NCI-H82 (cell line): Measurements from ENCODE around the gene STK11.
"Not testable (repeated sequence)": the region's sequence is repeated elsewhere in the genome, so short reads cannot be mapped to it uniquely, and the experiment has no call there.

Source experiments
- DNase-seq: peaks from one replicate; lab custom pipeline; 2025; lab: John Stamatoyannopoulos, UW

Gene STK11

DNA sequence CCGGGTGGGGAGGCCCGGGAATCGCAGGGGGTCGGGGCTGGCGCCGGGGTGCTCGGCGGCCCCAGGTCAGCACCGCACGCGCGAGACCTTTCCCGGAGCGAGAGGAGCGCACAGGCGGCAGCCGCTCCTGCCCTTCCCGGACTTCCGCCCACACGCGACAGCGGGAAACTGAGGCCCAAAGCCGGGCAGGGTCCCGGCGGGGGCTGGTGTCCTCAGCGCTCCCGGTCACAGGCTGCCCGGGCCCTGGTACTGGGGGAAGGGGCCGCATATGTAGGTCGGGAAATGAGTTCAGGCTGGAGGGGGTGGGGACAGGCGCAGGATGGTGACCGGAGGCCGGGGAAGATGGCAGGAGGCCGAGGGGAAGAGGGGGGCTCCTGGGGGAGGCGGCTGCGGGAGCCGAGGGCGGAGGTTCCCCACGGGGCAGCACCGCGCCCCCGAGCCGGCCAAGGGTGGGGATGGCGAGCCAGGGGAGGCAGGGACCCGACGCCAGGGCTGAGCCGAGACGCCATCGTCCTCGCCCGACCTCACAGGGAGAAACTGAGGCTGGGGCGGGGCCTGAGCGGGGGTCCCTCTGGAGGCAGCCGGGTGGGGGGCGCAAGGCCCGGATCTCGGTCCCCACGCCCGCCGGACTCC lies 31.6 kb downstream of the STK11 start:
- DNase-seq = peak; percentile 14

DNA sequence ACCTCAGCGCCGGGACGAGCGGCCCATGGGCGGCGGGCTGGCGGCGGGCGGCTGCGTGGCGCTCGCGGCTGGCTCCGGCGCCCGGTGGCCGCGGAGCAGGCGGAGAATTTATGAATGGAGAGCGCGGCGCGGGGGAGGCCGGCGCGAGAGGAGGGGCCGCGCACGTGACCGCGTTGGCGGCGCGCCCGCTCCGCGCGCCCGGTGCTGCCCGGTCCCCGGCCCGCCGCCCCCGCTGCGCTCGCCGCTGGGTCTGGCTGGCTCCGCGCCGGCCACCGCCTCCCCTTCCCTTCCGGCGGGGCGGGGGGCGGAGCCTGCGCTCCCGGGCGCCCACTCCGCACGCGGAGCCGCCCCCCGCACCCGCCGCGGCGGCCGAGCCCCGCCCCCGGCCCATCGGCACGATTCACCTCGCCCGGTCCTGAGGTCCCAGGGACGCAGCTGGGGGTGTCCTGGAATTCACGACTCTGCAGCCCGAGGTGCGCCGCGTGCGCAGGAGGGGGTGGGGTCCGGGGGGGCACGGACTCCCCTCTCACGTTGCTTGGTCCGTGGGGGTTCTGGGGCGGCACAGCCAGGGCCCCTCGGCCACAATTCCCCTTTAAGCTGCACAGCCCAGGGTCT lies 32.3 kb downstream of the STK11 start, which contains the start of gene CBARP:
TSS of gene CBARP (minus strand) at position 252 of the 615 bp plus-strand sequence. CDS start 1,905 bp downstream, outside the sequence.
- peak; percentile 59 for DNase-seq

DNA sequence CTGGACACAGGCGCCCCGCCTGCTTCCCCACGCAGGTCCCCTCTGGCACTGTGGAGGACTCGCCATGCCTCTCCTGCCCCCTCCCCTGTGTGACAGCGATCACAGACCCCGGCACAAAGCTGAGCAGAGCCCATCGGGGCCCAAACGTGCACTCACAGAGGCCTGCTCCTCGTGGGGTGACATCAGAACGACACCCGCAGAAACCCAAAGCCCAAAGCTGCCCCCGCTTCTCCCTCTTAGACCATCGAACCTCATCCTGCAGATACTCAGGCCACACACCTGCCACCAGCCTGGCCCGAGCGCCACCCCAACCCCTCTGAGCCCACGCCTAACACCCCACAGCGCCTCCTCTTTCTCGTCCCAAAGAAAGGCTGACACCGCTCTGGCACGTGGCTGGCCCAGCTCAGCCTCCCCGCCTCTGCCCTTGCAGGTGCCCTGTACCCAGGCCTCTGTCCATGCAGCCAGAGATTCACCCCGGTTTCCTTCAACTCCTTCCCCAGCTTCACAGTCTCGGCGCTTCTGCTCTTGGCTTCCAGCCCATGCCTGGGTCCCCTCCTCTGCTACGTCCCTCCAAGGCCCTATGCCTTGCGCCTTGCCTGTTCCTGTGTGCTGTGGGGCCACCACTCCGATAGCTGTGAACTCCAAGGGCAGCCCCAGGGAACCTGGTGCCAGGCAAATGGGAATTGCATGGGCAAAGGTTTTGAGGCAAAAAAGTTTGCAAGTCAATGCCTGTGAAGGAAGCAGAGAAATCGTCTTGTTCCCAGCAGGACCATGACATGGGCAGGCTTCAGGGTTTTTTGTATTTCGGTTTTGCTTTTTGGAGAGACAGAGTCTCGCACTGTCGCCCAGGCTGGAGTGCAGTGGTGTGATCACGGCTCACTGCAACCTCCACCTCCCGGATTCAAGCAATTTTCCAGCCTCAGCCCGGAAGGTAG lies 33.1 kb downstream of the STK11 start:
- no peak for DNase-seq

DNA sequence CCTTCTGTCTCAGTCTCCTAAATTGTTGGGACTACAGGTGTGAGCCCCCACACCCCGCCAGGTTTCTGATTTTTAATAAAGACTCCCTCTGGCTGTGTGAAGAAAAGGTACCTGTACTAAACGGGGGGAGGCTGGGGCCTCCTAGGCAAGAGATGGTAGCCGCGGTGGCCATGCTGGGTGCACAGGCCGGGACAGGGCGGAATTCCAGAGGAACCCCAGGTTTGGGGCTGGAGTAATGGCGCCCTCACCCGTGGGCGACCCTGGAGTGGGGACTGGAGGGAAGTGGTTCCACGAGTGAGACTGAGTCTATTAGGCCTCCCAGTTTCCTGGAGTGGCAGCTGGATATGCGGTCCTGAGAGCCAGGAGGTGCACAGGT lies 33.8 kb downstream of the STK11 start:
- no peak for DNase-seq

DNA sequence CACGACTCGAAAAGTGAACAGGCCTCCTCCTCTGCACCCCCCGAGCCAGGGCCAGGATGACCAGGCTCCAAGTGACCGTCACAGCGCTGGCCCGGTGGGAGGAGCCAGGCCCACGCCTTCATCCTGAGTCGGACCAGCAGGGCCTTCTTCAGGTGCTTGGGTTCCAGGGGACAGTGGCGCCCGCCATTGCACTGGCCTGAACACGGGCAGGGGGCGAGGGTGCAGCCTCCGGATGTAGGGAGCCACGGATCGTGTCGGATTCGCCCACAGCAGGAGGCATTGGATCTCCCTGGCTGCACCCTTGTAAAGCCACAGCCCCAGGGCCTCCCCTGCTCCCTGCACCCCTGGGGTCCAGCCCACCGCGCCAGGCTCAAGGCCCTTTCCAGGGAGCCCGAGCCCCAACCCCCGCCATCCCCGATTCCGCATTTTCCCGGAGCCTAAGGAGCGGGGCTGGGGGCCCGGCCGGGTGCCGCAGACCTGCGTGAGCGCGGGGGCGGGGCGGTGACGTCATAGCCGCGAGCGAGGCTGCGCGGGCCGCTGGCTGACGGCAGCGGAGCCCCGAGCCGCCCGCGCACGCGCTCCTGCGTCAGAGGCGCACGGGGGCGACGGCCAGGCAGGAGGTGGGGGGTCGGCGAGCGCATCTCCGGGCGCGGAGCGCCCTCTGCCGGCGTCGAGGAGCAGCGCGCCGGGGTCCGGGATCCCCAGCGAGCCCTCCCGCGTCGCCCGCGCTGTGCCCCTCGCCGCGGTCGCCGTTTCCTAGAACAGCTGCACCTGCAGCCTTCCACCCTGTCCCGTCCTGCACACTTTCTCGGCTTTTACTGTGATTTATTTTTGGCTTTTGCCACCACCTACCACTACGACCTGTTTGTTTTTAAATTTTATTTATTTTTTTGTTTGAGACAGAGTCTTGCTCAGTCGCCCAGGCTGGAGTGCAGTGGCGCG lies 34.5 kb downstream of the STK11 start:
- peak; percentile 89 for DNase-seq

DNA sequence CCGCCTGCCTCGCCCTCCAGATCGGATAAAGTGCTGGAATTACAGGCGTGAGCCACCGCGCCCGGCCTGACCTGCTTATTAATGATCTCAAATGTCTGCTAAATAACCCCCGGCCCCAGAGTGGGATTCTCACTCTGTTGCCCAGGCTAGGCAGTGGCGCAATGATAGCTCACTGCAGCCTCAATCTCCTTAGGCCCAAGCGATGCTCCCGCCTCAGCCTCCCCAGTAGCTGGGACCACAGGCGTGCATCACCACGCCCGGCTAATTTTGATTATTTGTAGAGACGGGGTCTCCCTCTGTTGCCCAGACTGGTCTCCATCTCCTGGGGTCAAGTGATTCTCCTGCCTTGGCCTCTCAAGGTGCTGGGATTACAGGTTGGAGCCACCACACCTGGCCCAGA lies 35.3 kb downstream of the STK11 start:
- peak; percentile 23 for DNase-seq

DNA sequence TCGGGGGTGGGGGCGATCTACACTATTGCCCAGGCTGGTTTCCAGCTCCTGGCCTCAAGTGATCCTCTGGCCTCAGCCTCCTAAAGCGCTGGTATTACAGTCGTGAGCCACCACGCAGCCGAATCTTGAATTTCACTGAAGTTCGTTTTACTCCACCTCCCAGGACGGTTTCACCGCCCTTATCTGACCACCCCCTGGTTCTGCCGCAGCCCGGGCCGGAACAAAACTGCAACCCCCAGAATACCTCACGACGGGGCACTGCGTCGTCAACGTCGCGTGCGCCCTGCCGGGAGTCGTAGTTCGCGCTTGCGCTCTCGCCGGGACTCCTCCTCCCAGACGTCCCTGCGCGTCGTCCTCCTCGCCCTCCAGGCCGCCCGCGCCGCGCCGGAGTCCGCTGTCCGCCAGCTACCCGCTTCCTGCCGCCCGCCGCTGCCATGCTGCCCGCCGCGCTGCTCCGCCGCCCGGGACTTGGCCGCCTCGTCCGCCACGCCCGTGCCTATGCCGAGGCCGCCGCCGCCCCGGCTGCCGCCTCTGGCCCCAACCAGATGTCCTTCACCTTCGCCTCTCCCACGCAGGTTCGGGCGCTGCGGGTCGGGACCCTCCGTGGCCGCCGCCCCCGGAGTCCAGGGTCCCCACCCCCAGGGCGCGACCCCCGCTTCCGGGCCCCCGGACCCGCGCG lies 36.0 kb downstream of the STK11 start, which contains the start of gene ATP5F1D:
TSS of gene ATP5F1D (plus strand) at position 335 of the 679 bp plus-strand sequence. CDS start at position 435, 100 bp downstream.
- DNase-seq = peak; percentile 94

DNA sequence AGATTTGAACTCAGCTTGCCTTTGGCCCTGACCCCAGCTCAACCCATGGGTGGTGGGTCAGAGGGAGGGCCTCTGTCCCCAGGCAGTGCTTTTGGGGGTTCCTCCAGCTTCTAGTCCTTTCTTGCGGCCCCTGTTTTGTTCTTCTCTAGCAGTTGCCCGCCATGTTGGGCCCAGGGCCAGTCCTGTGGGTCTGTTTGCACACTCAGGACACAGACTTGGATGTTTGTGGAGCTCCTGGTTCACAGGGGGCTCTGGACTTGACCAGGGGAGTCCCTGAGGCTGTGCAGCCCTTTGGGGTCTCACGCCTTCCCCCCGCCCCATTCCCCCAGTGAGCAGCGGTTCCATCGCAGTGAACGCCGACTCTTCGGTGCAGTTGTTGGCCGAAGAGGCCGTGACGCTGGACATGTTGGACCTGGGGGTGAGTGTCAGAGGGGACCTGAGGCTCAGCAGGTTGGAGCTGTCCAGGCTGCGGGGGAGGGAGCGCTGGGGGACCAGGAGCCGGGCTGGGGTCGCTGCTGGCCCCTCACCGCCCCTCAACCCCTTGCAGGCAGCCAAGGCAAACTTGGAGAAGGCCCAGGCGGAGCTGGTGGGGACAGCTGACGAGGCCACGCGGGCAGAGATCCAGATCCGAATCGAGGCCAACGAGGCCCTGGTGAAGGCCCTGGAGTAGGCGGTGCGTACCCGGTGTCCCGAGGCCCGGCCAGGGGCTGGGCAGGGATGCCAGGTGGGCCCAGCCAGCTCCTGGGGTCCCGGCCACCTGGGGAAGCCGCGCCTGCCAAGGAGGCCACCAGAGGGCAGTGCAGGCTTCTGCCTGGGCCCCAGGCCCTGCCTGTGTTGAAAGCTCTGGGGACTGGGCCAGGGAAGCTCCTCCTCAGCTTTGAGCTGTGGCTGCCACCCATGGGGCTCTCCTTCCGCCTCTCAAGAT lies 38.5 kb downstream of the STK11 start:
- peak; percentile 81 for DNase-seq

DNA sequence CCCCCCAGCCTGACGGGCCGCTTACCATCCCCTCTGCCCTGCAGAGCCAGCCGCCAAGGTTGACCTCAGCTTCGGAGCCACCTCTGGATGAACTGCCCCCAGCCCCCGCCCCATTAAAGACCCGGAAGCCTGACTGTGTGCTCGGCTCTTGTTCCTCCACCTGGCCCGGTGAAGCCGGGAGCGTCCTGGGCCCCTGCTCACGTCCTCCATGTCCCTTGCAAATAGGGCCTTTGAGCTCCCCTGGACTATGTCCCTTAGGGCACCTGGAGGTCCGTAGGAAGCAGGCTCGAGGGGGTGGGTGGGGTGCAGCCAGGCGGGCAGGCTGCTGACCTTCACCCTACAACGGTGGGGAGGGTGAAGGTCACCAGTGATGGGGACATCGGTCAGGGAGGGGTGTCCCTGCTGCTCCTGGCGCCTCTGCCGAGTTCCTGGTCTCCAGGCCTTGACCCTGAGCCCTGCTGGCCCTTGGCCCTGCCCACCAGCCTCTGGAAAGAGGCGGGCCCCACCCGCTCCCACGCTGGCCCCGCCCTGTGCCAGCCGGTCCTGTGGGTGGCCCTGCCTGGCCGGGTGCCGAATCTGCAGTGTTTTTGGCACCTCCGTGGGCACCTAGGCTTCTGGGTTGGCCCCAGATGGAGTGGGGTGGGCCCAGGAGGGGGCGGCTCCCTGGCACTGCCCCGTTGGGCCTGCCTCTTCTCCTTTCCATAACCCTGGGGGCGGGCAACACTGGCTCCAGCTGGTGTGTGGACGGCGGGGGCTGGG lies 39.3 kb downstream of the STK11 start:
- no peak for DNase-seq

DNA sequence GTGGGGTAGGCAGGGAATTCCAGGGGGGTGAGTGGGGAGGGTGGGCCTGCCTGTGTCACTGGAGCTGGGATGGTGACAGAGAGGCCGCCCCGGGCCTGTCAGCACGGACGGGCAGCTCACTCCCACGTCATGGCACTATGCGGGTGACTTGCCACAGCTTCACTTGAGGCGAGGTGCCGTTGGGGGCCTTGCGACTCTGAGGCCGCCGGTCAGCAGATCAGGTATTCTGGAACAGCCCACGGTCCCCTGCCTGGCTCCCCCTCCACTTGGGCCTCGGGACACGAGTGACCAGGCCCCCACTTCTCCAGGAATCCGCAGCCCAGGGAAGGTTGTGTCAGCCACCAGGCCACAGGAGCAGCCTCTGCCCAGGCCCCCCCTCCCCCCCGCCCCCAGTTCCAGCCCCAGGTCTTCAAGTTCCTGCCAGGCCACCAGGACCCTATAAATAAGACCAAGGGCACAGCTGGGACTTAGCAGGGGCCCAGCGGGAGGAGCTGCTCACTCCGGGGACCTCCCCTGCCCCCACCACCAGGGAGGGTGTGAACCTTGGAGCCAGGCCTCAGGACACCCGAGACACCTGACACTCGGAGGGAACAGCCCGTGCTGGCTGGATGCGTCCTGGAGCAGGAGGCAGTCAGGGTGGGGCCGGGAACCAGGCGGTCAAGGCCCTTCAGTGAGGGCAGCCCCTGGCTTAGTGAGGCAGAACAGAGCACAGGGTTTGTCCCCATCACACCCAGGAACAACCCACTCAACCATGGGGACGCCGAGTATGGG lies 40.1 kb downstream of the STK11 start:
- DNase-seq = peak; percentile 26

DNA sequence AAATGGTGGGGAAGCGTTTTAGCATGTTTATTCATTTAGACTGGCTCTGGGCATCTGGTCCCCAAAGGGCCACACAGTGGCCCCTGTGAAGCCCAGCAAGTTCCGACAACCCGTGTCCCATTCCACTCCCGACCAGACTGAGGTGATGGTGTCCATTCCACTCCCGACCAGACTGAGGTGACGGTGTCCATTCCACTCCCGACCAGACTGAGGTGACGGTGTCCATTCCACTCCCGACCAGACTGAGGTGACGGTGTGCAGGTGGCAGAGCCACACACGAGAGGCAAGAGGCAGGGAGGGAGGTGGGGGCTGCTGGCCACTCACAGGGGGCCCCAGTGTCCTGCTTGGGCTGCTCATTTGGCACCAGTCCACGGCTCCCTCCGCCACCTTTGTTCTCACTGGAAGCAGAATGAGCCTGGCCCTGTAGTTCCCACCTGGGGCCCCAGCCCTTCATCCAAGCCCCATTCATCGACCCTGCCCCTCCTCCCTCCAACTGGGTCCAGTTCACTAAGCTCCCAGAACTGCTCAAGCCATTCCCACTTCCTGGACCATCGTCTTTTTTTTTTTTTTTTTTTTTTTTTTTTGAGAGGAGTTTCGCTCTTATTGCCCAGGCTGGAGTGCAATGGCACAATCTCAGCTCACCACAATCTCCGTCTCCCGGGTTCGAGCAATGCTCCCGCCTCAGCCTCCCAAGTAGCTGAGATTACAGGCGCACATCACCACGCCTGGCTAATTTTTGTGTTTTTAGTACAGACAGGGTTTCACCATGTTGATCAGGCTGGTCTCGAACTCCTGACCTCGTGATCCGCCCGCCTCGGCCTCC lies 40.9 kb downstream of the STK11 start:
- DNase-seq = not testable (repeated sequence)

DNA sequence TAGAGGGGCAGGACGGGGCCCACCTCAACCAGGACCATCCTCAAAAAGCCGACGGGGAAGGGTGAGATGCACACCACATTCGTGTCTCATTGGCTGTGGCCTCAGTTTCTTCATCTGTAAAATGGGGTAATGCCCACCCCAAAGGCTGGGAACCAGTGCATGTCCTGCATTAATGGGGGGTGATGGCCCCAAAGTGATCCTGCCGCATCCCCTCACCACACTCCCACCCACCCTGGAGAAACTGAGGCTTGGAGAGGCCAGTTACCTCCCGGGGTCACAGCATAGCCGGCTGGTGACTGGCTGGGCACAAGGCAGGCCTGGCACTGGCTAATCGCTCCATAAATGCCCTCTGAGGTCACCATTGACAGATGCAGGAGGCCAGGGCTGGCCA lies 42.2 kb downstream of the STK11 start:
- no peak for DNase-seq

DNA sequence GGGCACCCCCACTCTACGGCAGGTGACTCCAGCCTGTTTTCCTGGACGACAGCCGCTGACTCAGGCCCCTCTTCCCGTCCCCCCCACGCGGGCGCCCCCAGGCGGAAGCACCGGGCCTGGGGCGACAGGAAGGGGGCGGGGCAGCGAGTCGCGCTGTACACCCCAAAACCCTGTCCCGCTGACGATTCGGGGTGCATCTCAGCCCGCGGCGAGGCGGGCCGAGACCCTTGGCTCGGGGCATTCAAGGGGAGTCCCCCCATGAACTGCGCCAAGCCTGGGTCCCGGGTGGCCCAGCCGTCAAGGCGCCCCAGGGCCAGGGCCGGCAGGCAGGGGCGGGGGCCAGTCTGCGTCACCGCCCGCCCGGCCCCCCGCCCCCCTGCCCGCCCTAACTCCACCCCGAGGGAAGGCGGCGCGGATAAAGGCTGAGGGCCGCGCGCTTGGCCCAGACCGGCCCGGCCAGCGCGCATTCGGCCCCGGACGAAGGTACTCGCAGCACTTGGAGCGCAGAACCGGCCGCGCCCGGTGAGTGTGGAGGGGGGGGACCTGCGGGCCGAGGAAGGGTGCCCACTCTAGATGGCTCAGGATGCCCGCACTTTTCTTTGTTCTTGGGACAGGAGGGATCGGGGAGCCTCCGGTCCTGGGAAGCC lies 42.7 kb downstream of the STK11 start, which contains the start of gene MIDN:
TSS of gene MIDN (plus strand) at position 445 of the 647 bp plus-strand sequence. CDS start 1,714 bp downstream, outside the sequence.
- DNase-seq = peak; percentile 77

DNA sequence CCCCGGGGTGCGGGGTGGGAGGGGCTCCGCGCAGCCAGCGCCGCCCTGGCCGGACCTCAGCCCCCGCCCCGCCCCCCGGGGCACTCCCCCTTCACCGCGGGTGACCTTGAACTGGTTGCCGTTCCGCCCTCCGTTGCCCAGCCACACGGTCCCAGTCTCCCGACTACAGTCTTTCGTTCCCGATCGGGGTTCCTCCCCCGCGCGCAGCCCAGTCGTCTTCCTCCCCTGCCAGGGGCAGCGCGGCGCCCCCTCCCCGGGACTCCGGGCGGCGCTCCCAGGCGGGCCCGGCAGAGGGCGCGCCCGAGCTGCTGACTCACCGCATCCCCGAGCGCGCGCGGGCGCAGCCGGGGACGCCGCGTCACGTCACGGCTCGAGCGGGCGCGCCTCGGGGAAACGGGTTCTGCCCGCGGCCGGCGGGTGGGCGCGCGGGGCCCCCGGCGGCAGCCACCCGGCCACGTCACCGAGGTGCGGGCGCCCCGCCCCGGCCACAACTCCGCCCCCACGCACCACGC lies 43.3 kb downstream of the STK11 start:
- peak; percentile 77 for DNase-seq

DNA sequence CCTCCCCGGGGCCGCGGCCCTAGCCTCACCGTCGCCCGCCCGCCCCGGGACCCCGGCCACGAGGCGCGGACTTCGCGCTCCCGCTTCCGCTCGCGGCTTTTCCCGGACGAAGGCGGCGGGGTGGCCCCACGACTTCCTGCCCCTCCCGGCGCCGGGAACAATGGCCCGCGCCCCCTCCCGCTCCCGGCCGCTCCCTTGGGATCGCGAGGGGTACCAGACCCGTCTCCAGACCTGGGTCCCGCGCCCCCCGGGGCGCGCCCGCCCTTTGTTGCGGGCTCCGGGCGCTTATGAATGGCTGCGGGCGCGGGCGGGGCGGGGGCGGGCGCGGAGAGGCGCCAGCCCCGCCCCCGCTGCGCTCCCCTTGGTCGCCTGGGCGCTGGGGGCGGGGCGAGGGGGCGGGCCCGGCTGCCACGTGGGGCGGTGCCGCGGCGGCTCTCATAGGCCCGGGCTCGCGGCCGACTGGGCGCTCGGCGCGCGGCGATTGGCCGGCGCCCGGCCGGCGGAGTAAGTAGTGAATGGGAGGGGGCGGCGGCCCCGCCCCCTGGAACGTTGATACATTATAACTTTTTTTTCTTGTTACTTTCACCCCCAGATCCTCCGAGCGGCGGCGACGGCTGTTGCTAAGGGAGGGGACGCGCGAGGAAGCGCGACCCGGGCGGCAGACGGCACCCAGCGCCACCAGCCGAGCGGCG lies 43.9 kb downstream of the STK11 start:
- peak; percentile 92 for DNase-seq

DNA sequence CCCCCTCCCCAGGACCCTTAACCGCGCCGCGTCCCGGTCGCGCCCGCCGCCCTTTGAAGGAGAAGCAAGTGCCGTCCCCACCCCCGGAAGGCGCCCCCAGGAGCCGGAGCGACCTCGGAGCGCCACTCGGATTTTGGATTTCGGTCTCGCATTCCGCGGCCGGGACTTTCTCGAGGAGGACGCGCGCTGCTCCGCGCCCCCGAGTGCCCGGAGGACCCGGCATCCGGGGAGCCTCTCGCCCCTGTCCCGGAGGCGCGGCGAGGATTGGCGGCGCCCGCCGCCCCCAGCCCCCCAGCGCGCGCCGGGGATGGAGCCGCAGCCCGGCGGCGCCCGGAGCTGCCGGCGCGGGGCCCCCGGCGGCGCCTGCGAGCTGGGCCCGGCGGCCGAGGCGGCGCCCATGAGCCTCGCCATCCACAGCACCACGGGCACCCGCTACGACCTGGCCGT lies 44.4 kb downstream of the STK11 start:
- no peak for DNase-seq
